Measurements from ENCODE around the gene USP8.

The USP8 gene

DNA sequence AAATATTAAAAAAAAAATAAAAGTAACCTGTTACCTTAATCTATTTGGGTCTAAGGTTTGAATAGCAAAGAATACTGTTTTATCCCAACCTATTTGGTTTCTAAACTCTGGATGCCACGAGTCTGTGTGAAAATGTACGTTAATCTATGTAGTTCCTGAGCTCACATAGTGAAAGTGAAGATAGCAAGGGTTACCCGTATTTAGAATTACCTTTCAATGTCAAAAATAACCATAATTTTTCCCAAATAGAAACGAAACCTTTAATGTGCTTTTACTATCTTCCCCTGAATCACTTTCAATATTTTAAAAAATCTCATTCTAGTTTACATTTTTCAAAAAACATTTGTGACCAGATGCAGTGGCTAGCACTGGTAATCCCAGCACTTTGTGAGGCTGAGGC lies 128.0 kb downstream of the USP8 start:
- DNase-seq (ENCODE audit: extremely low read depth, low read depth): no peak
- H3K4me3 ChIP-seq (replicated peaks; ENCODE audit: low read depth, low read length): no peak overlapping the region
- TF ChIP-seq, protein P1, sequence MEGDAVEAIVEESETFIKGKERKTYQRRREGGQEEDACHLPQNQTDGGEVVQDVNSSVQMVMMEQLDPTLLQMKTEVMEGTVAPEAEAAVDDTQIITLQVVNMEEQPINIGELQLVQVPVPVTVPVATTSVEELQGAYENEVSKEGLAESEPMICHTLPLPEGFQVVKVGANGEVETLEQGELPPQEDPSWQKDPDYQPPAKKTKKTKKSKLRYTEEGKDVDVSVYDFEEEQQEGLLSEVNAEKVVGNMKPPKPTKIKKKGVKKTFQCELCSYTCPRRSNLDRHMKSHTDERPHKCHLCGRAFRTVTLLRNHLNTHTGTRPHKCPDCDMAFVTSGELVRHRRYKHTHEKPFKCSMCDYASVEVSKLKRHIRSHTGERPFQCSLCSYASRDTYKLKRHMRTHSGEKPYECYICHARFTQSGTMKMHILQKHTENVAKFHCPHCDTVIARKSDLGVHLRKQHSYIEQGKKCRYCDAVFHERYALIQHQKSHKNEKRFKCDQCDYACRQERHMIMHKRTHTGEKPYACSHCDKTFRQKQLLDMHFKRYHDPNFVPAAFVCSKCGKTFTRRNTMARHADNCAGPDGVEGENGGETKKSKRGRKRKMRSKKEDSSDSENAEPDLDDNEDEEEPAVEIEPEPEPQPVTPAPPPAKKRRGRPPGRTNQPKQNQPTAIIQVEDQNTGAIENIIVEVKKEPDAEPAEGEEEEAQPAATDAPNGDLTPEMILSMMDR (IDR thresholded peaks at IDR 0.05; ENCODE audit: low read depth, low read length, missing control alignments): no peak

DNA sequence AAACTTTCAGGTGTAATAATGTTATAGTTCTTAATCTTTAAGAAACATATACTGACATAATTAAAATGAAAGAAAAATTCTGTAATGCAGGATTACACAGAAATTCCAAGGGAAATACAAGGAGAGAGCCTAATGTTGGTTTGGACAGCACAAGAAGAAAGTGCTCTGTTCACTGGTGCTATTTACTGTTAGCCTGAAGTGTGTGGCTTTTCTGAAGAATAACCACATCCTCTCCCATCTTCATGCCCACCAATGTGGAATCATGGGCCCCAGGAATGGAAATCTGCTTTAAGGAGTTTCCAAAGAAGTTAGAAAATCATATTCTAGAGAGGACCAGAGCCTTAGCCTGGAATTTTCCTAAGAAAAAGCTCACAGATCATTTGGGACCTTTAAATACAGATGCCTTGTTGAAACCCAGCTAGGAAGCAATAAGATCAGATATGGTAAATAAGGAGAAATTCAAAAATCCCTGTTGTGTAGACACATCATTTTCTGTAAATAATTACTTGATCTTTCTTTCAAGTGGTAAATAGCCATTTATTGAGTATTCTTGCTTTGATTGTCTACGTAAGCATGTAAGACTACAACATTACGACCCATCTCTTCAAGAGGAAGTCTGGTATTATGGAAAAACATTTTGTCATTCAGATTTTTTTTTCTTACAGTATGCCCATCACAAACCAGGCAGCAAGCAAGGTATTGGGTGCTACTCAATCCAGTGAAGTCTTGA lies 132.6 kb downstream of the USP8 start:
- no peak overlapping the region for H3K4me3 ChIP-seq (replicated peaks; ENCODE audit: low read depth, low read length)
- TF ChIP-seq, protein P1 (IDR thresholded peaks at IDR 0.05; ENCODE audit: low read depth, low read length, missing control alignments): no peak
- DNase-seq (ENCODE audit: extremely low read depth, low read depth): no peak

DNA sequence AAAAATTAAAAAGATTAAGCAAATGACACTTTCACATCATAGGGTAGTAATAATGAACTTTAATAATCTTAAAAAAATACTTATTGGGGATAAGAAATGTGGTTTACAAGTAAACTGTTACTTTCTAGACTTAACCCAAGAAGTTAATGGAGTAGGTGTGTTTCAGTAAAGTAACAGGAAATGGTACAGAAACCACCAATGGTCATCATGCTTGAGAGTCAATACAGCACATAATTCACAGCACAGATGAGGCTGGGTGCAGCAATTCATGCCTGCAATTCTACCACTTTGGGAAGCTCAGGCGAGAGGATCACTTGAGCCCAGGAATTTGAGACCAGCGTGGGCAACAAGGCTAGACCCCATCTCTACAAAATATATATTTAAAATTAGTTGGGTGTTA lies 133.8 kb downstream of the USP8 start:
- H3K4me3 ChIP-seq (replicated peaks; ENCODE audit: low read depth, low read length): no peak overlapping the region
- no peak for DNase-seq (ENCODE audit: extremely low read depth, low read depth)
- TF ChIP-seq, protein P1 (IDR thresholded peaks at IDR 0.05; ENCODE audit: low read depth, low read length, missing control alignments): no peak

DNA sequence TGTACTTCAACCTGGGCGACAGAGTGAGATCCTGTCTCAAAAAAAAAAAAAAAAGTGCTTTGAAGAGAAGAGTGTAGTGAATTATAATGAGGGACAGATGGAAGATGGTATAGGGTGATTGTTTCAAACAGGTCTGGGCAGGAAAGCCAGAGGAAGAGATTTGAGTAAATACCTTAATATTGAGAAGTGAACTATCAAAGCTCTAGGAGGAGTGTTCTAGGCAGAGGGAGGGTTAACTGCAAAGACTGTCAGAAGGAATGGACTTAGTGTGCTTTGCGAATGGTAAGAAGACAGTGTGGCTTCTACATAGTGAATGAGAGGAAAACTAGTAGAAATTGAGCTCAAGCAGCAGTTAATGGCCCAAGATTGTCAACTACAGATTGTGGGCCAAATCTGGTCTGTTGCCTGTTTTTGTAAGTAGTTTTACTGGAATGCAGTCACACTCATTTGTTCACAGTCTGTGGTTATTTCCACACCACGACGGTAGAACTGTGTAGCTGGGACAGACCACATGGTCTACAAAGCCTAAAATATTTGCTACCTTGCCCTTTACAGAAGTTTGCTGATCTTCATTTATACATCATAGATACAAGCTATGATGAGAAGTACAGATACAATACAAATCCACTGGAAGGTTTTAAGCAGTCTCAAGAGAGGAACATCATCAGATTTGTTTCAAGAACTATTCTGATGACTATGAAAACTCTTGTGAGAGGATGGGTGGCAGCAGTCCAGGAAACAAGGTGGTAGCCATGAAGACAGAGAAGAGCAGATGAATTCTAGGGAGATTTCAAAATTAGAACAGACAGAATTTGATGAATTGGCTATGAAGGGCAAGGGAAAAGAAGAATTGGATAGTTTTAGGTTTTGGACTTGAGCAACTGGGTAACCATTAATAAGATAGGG lies 138.8 kb downstream of the USP8 start:
- H3K4me3 ChIP-seq (replicated peaks; ENCODE audit: low read depth, low read length): no peak overlapping the region
- TF ChIP-seq, protein P1 (IDR thresholded peaks at IDR 0.05; ENCODE audit: low read depth, low read length, missing control alignments): no peak
- no peak for DNase-seq (ENCODE audit: extremely low read depth, low read depth)

DNA sequence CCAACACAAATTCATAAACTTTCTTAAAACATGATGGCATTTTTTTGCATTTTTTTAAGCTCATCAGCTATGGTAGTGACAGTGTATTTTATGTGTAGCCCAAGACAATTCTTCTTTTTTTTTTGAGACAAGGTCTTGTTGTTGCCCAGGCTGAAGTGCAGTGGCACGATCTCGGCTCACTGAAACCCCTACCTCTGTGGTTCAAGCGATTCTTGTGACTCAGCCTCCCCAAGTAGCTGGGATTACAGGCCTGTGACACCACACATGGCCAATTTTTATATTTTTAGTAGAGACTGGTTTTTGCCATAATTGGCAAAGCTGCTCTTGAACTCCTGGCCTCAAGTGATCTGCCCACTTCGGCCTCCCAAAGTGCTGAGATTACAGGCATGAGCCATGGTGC lies 139.6 kb downstream of the USP8 start:
- TF ChIP-seq, protein P1 (IDR thresholded peaks at IDR 0.05; ENCODE audit: low read depth, low read length, missing control alignments): no peak
- H3K4me3 ChIP-seq (replicated peaks; ENCODE audit: low read depth, low read length): no peak overlapping the region
- DNase-seq (ENCODE audit: extremely low read depth, low read depth): no peak
